IPS-15b (cell line): ENCODE data around the gene ISCA1.
A peak's percentile ranks its signal among the peaks of the same experiment; 100 is the strongest.
"Not testable (repeated sequence)": the region's sequence is repeated elsewhere in the genome, so short reads cannot be mapped to it uniquely, and the experiment has no call there.

Source experiments
- H3K27me3 ChIP-seq: one replicate; pipeline ENCODE4 v1.6.1; 2013; ENCODE audit warnings: low read length; ENCODE audit not compliant: control insufficient read depth, insufficient read depth
- H3K36me3 ChIP-seq: one replicate; pipeline ENCODE4 v1.6.1; 2013; ENCODE audit warnings: low read length; ENCODE audit not compliant: control insufficient read depth, insufficient read depth
- H3K4me1 ChIP-seq: one replicate; pipeline ENCODE4 v1.6.1; 2013; ENCODE audit warnings: mild to moderate bottlenecking, low read length; ENCODE audit not compliant: control insufficient read depth, insufficient read depth
- H3K4me3 ChIP-seq: one replicate; pipeline ENCODE4 v1.5.1; 2013; ENCODE audit warnings: low read depth, low read length
- H3K9ac ChIP-seq: one replicate; pipeline ENCODE4 v1.6.1; 2013; ENCODE audit warnings: low read depth, mild to moderate bottlenecking, low read length
- H3K9me3 ChIP-seq: one replicate; pipeline ENCODE4 v1.6.1; 2013; ENCODE audit warnings: mild to moderate bottlenecking, low read length; ENCODE audit not compliant: control insufficient read depth, insufficient read depth

ISCA1 gene

GRCh38 chr9:86308687-86309086 lies 26.3 kb upstream of the ISCA1 start:
- H3K9me3 ChIP-seq, result no peaks in the 10 kb centered on the region
- H3K4me1 ChIP-seq, result peaks cover 12% of the 10 kb centered on the region
- no peak overlapping the region for H3K4me3 ChIP-seq
- H3K27me3 ChIP-seq, result no peaks in the 10 kb centered on the region
- H3K36me3 ChIP-seq, result peaks cover 8% of the 10 kb centered on the region
- H3K9ac ChIP-seq, result no peak overlapping the region

GRCh38 chr9:86304236-86304730 lies 21.9 kb upstream of the ISCA1 start:
- Histone ChIP-seq H3K4me3 (no peak overlapping the region), H3K27me3 (no peaks in the 10 kb centered on the region), H3K9ac (no peak overlapping the region), H3K36me3 (peaks cover 7% of the 10 kb centered on the region), H3K9me3 (no peaks in the 10 kb centered on the region), H3K4me1 (peaks cover 15% of the 10 kb centered on the region)

GRCh38 chr9:86303316-86303975 lies 21.1 kb upstream of the ISCA1 start:
- H3K9me3 ChIP-seq, result no peaks in the 10 kb centered on the region
- H3K9ac ChIP-seq, result peak overlapping the region; percentile 48
- no peaks in the 10 kb centered on the region for H3K27me3 ChIP-seq
- peaks cover 15% of the 10 kb centered on the region for H3K4me1 ChIP-seq
- peaks cover 15% of the 10 kb centered on the region for H3K36me3 ChIP-seq
- H3K4me3 ChIP-seq, result no peak overlapping the region

GRCh38 chr9:86301686-86302085 lies 19.3 kb upstream of the ISCA1 start:
- peaks cover 16% of the 10 kb centered on the region for H3K36me3 ChIP-seq
- no peaks in the 10 kb centered on the region for H3K9me3 ChIP-seq
- H3K27me3 ChIP-seq, result no peaks in the 10 kb centered on the region
- H3K4me3 ChIP-seq, result no peak overlapping the region
- H3K9ac ChIP-seq, result no peak overlapping the region
- H3K4me1 ChIP-seq, result peaks cover 15% of the 10 kb centered on the region

- Histone ChIP-seq H3K9ac (no peak overlapping the region), H3K4me3 (no peak overlapping the region), H3K9me3 (no peaks in the 10 kb centered on the region), H3K36me3 (peaks cover 16% of the 10 kb centered on the region), H3K4me1 (peaks cover 15% of the 10 kb centered on the region), H3K27me3 (no peaks in the 10 kb centered on the region)
Measured at GRCh38 chr9:86300701-86301100, 18.4 kb upstream of the ISCA1 start.

- peaks cover 16% of the 10 kb centered on the region for H3K36me3 ChIP-seq
- H3K27me3 ChIP-seq, result no peaks in the 10 kb centered on the region
- no peak overlapping the region for H3K4me3 ChIP-seq
- no peaks in the 10 kb centered on the region for H3K9me3 ChIP-seq
- H3K4me1 ChIP-seq, result peaks cover 6% of the 10 kb centered on the region
- no peak overlapping the region for H3K9ac ChIP-seq
Measured at GRCh38 chr9:86298873-86299272, 16.5 kb upstream of the ISCA1 start.

GRCh38 chr9:86290341-86290740 lies 8.0 kb upstream of the ISCA1 start:
- not testable (repeated sequence) for H3K9ac ChIP-seq, H3K27me3 ChIP-seq, H3K9me3 ChIP-seq, H3K4me3 ChIP-seq, H3K36me3 ChIP-seq
- peaks cover 12% of the 10 kb centered on the region for H3K4me1 ChIP-seq

- H3K9me3 ChIP-seq, result no peaks in the 10 kb centered on the region
- no peaks in the 10 kb centered on the region for H3K27me3 ChIP-seq
- H3K36me3 ChIP-seq, result no peaks in the 10 kb centered on the region
- no peak overlapping the region for H3K9ac ChIP-seq
- H3K4me3 ChIP-seq, result no peak overlapping the region
- peaks cover 12% of the 10 kb centered on the region for H3K4me1 ChIP-seq
Measured at GRCh38 chr9:86288499-86289198, 6.3 kb upstream of the ISCA1 start.

GRCh38 chr9:86287013-86287412 lies 4.7 kb upstream of the ISCA1 start:
- H3K4me3 ChIP-seq, result peak overlapping the region; percentile 3
- no peak overlapping the region for H3K9ac ChIP-seq
- H3K27me3 ChIP-seq, result peaks cover 4% of the 10 kb centered on the region
- no peaks in the 10 kb centered on the region for H3K9me3 ChIP-seq
- peaks cover 12% of the 10 kb centered on the region for H3K4me1 ChIP-seq
- no peaks in the 10 kb centered on the region for H3K36me3 ChIP-seq

GRCh38 chr9:86286278-86286677 lies 3.9 kb upstream of the ISCA1 start:
- no peak overlapping the region for H3K4me3 ChIP-seq
- peaks cover 12% of the 10 kb centered on the region for H3K4me1 ChIP-seq
- no peaks in the 10 kb centered on the region for H3K9me3 ChIP-seq
- no peak overlapping the region for H3K9ac ChIP-seq
- H3K36me3 ChIP-seq, result no peaks in the 10 kb centered on the region
- peaks cover 4% of the 10 kb centered on the region for H3K27me3 ChIP-seq

GRCh38 chr9:86285261-86285660 lies 2.9 kb upstream of the ISCA1 start:
- no peak overlapping the region for H3K9ac ChIP-seq
- peaks cover 4% of the 10 kb centered on the region for H3K27me3 ChIP-seq
- no peak overlapping the region for H3K4me3 ChIP-seq
- H3K4me1 ChIP-seq, result peaks cover 12% of the 10 kb centered on the region
- H3K36me3 ChIP-seq, result no peaks in the 10 kb centered on the region
- H3K9me3 ChIP-seq, result no peaks in the 10 kb centered on the region

GRCh38 chr9:86282979-86283535 lies 719 bp upstream of the ISCA1 start:
- Histone ChIP-seq H3K9me3 (no peaks in the 10 kb centered on the region), H3K9ac (peak overlapping the region; percentile 66), H3K36me3 (no peaks in the 10 kb centered on the region), H3K4me3 (peak overlapping the region; percentile 95), H3K4me1 (peaks cover 8% of the 10 kb centered on the region), H3K27me3 (peaks cover 4% of the 10 kb centered on the region)
